ENCODE results near the gene MUC5AC. TPM values are rescaled to one million over a fixed set of nuclear protein-coding genes. Genes with fewer than 3 reads are reported as not detected.

MUC5AC gene
- total RNA-seq, 1 donor from 2014 or later = not detected

GRCh38 chr11:1196516-1197391 is 39.0 kb downstream of the MUC5AC start:
- Histone ChIP-seq H3K4me3 (ENCODE audit: low read depth, low read length) (no peak overlapping the region), H3K36me3 (ENCODE audit: control insufficient read depth, insufficient read depth, low read length) (no peaks in the 10 kb centered on the region), H3K27me3 (ENCODE audit: control insufficient read depth, insufficient read depth, low read length) (peaks cover 14% of the 10 kb centered on the region)
- no peak for DNase-seq (ENCODE audit: low read depth)
- TF ChIP-seq CTCF (IDR thresholded peaks at IDR 0.05; ENCODE audit: insufficient read depth, low read length, poor library complexity, severe bottlenecking) = no peak

GRCh38 chr11:1197431-1197885 is 39.7 kb downstream of the MUC5AC start:
- no peak for TF ChIP-seq CTCF (IDR thresholded peaks at IDR 0.05; ENCODE audit: insufficient read depth, low read length, poor library complexity, severe bottlenecking)
- no peak for DNase-seq (ENCODE audit: low read depth)
- H3K27me3 ChIP-seq (ENCODE audit: control insufficient read depth, insufficient read depth, low read length) = peaks cover 19% of the 10 kb centered on the region
- no peak overlapping the region for H3K4me3 ChIP-seq (ENCODE audit: low read depth, low read length)
- no peaks in the 10 kb centered on the region for H3K36me3 ChIP-seq (ENCODE audit: control insufficient read depth, insufficient read depth, low read length)

- no peak for TF ChIP-seq CTCF (IDR thresholded peaks at IDR 0.05; ENCODE audit: insufficient read depth, low read length, poor library complexity, severe bottlenecking)
These were observed 40.3 kb downstream of the MUC5AC start for GRCh38 chr11:1197886-1198560.

GRCh38 chr11:1198561-1199240 is 40.9 kb downstream of the MUC5AC start:
- Histone ChIP-seq H3K36me3 (ENCODE audit: control insufficient read depth, insufficient read depth, low read length) (no peaks in the 10 kb centered on the region), H3K4me3 (ENCODE audit: low read depth, low read length) (no peak overlapping the region), H3K27me3 (ENCODE audit: control insufficient read depth, insufficient read depth, low read length) (peaks cover 31% of the 10 kb centered on the region)
- DNase-seq (ENCODE audit: low read depth) = no peak
- no peak for TF ChIP-seq CTCF (IDR thresholded peaks at IDR 0.05; ENCODE audit: insufficient read depth, low read length, poor library complexity, severe bottlenecking)

More at GRCh38 chr11:1197886-1198560, 40.3 kb downstream of the MUC5AC start:
- H3K27me3 ChIP-seq (ENCODE audit: control insufficient read depth, insufficient read depth, low read length) = peaks cover 24% of the 10 kb centered on the region
- H3K36me3 ChIP-seq (ENCODE audit: control insufficient read depth, insufficient read depth, low read length) = no peaks in the 10 kb centered on the region
- no peak for DNase-seq (ENCODE audit: low read depth)
- H3K4me3 ChIP-seq (ENCODE audit: low read depth, low read length) = no peak overlapping the region

- no peak for DNase-seq (ENCODE audit: low read depth)
- Histone ChIP-seq H3K27me3 (ENCODE audit: control insufficient read depth, insufficient read depth, low read length) (peaks cover 35% of the 10 kb centered on the region), H3K36me3 (ENCODE audit: control insufficient read depth, insufficient read depth, low read length) (no peaks in the 10 kb centered on the region), H3K4me3 (ENCODE audit: low read depth, low read length) (no peak overlapping the region)
- no peak for TF ChIP-seq CTCF (IDR thresholded peaks at IDR 0.05; ENCODE audit: insufficient read depth, low read length, poor library complexity, severe bottlenecking)
These were observed 41.5 kb downstream of the MUC5AC start for GRCh38 chr11:1199241-1199750.

Measured in kidney epithelial cell (primary cell).